ENCODE results near the gene B3GNT8. TPM values are rescaled to one million over a fixed set of nuclear protein-coding genes. Genes with fewer than 3 reads are reported as not detected.

The B3GNT8 gene
- total RNA-seq, 1 donor from 2014 or later: not detected

GRCh38 chr19:41377977-41378709 lies 49.0 kb downstream of the B3GNT8 start:
- peaks cover 5% of the 10 kb centered on the region for H3K27me3 Mint-ChIP-seq (ENCODE audit: insufficient read depth, low read depth)
- H3K9me3 Mint-ChIP-seq: no peaks in the 10 kb centered on the region
- H3K4me3 ChIP-seq: no peak overlapping the region
- H4K20me1 ChIP-seq (ENCODE audit: low read depth): no peaks in the 10 kb centered on the region
- TF ChIP-seq CTCF (IDR thresholded peaks at IDR 0.05) (peak; percentile 47), EZH2phosphoT487 (IDR thresholded peaks at IDR 0.05) (no peak)
- H3K9me3 ChIP-seq (ENCODE audit: low read depth): no peaks in the 10 kb centered on the region
- H3K4me2 ChIP-seq: no peak overlapping the region
- H3K27ac ChIP-seq: no peak overlapping the region
- H2AFZ ChIP-seq (replicated peaks): no peak overlapping the region
- DNase-seq (ENCODE audit: low spot score): peak; percentile 65
- no peak overlapping the region for H3K27ac Mint-ChIP-seq
- H3K36me3 Mint-ChIP-seq: peaks cover 6% of the 10 kb centered on the region
- peaks cover 13% of the 10 kb centered on the region for H3K4me1 Mint-ChIP-seq
- H3K36me3 ChIP-seq: no peaks in the 10 kb centered on the region
- no peaks in the 10 kb centered on the region for H3F3A ChIP-seq (ENCODE audit: low read depth)
- no peaks in the 10 kb centered on the region for H3K79me2 ChIP-seq (ENCODE audit: low read depth)
- H3K4me1 ChIP-seq: no peaks in the 10 kb centered on the region
- H3K27me3 ChIP-seq: no peaks in the 10 kb centered on the region
- no peak overlapping the region for H3K4me3 Mint-ChIP-seq
- H3K9ac ChIP-seq: no peak overlapping the region

- H3K4me2 ChIP-seq: peak overlapping the region; percentile 83
Observed at GRCh38 chr19:41376998-41377365, 50.2 kb downstream of the B3GNT8 start.

GRCh38 chr19:41376241-41376997 lies 50.8 kb downstream of the B3GNT8 start, which contains the start of gene TMEM91:
TSS of gene TMEM91 (plus strand) at chr19:41376533. CDS start at chr19:41378310, 1,777 bp downstream.
- H3K4me1 ChIP-seq: no peaks in the 10 kb centered on the region
- DNase-seq (ENCODE audit: low spot score): peak; percentile 84
- no peaks in the 10 kb centered on the region for H3K36me3 ChIP-seq
- Mint-ChIP-seq H3K27ac (peak within 1 kb of the TSS; percentile 4), H3K4me1 (peaks cover 13% of the 10 kb centered on the region), H3K4me3 (peak within 1 kb of the TSS; percentile 77), H3K27me3 (ENCODE audit: insufficient read depth, low read depth) (peaks cover 5% of the 10 kb centered on the region), H3K36me3 (peaks cover 2% of the 10 kb centered on the region), H3K9me3 (no peaks in the 10 kb centered on the region)
- no peak within 1 kb of the TSS for H3K9ac ChIP-seq
- no peak within 1 kb of the TSS for H3K27ac ChIP-seq
- TF ChIP-seq CTCF (IDR thresholded peaks at IDR 0.05): no peak
- TF ChIP-seq EZH2 (IDR thresholded peaks at IDR 0.05): peak; percentile 35
- no peaks in the 10 kb centered on the region for H3F3A ChIP-seq (ENCODE audit: low read depth)
- H3K9me3 ChIP-seq (ENCODE audit: low read depth): no peaks in the 10 kb centered on the region
- peak within 1 kb of the TSS; percentile 53 for H3K4me3 ChIP-seq
- H4K20me1 ChIP-seq (ENCODE audit: low read depth): no peaks in the 10 kb centered on the region
- no peaks in the 10 kb centered on the region for H3K27me3 ChIP-seq
- peak within 1 kb of the TSS; percentile 83 for H3K4me2 ChIP-seq
- H2AFZ ChIP-seq (replicated peaks): peak within 1 kb of the TSS; percentile 85
- no peaks in the 10 kb centered on the region for H3K79me2 ChIP-seq (ENCODE audit: low read depth)

More at GRCh38 chr19:41376998-41377365, 50.2 kb downstream of the B3GNT8 start:
- Histone ChIP-seq H3K4me1 (no peaks in the 10 kb centered on the region), H4K20me1 (ENCODE audit: low read depth) (no peaks in the 10 kb centered on the region), H3K9ac (no peak overlapping the region), H2AFZ (replicated peaks) (no peak overlapping the region), H3K27ac (no peak overlapping the region), H3K27me3 (no peaks in the 10 kb centered on the region), H3K9me3 (ENCODE audit: low read depth) (no peaks in the 10 kb centered on the region), H3F3A (ENCODE audit: low read depth) (no peaks in the 10 kb centered on the region), H3K79me2 (ENCODE audit: low read depth) (no peaks in the 10 kb centered on the region), H3K4me3 (peak overlapping the region; percentile 53), H3K36me3 (no peaks in the 10 kb centered on the region)
- DNase-seq (ENCODE audit: low spot score): no peak
- Mint-ChIP-seq H3K27me3 (ENCODE audit: insufficient read depth, low read depth) (peaks cover 5% of the 10 kb centered on the region), H3K4me3 (peak overlapping the region; percentile 77), H3K4me1 (peaks cover 13% of the 10 kb centered on the region), H3K36me3 (peaks cover 2% of the 10 kb centered on the region), H3K27ac (peak overlapping the region; percentile 4), H3K9me3 (no peaks in the 10 kb centered on the region)
- TF ChIP-seq EZH2 (IDR thresholded peaks at IDR 0.05): no peak
- TF ChIP-seq EZH2phosphoT487 (IDR thresholded peaks at IDR 0.05): no peak
- no peak for TF ChIP-seq CTCF (IDR thresholded peaks at IDR 0.05)

Small RNAs within 50 kb of the gene (small RNA-seq; reads per million reads assigned to genes)
- gene RF00017: not detected

Other genes starting within 250 kb of the B3GNT8 start
- 2.0 and 8.3 TPM in 2 replicates for gene CYP2S1, start 234.2 kb downstream of the B3GNT8 start, total RNA-seq (ENCODE audit: low replicate concordance)
- 24.7 and 45.6 TPM in 2 replicates for gene AXL, start 208.2 kb downstream of the B3GNT8 start, total RNA-seq (ENCODE audit: low replicate concordance)
- 126 and 188 TPM in 2 replicates for gene HNRNPUL1, start 163.0 kb downstream of the B3GNT8 start, total RNA-seq (ENCODE audit: low replicate concordance)
- gene CCDC97, start 117.2 kb downstream of the B3GNT8 start, total RNA-seq (ENCODE audit: low replicate concordance): 14.1 and 19.1 TPM in 2 replicates
- 0.65 and 1.3 TPM in 2 replicates for gene TGFB1, start 73.5 kb downstream of the B3GNT8 start, total RNA-seq (ENCODE audit: low replicate concordance)
- 2.5 and 5.5 TPM in 2 replicates for gene B9D2, start 63.2 kb downstream of the B3GNT8 start, total RNA-seq (ENCODE audit: low replicate concordance)
- 4.5 and 10.7 TPM in 2 replicates for gene TMEM91, start 50.8 kb downstream of the B3GNT8 start, total RNA-seq (ENCODE audit: low replicate concordance)
- gene EXOSC5, start 30.0 kb downstream of the B3GNT8 start, total RNA-seq (ENCODE audit: low replicate concordance): 10.3 and 26.0 TPM in 2 replicates
- 25.7 and 62.8 TPM in 2 replicates for gene BCKDHA, start 29.6 kb downstream of the B3GNT8 start, total RNA-seq (ENCODE audit: low replicate concordance)
- gene DMAC2, start 12.5 kb upstream of the B3GNT8 start, total RNA-seq (ENCODE audit: low replicate concordance): 39.8 and 89.4 TPM in 2 replicates
- not detected in 2 replicates for gene ERICH4, start 15.8 kb upstream of the B3GNT8 start, total RNA-seq (ENCODE audit: low replicate concordance)
- gene CEACAM21, start 148.8 kb upstream of the B3GNT8 start, total RNA-seq (ENCODE audit: low replicate concordance): 0.19 TPM in 1 of 2 replicates, not detected in the other
- not detected in 2 replicates for gene CEACAM4, start 199.7 kb upstream of the B3GNT8 start, total RNA-seq (ENCODE audit: low replicate concordance)

All from neural progenitor cell (in vitro differentiated cells).